Ascending aorta (tissue), 2 donors: ENCODE results near the gene FOXN3. TPM values are rescaled to one million over a fixed set of nuclear protein-coding genes. Genes with fewer than 3 reads are reported as not detected.

Experiments used
- DNase-seq, 2 donors: peaks; one replicate each; pipeline ENCODE4 v3.0.0-alpha.2; 2019; ENCODE audit warnings: low spot score in 2 of 2
- H3K27ac ChIP-seq, 2 donors: fragments of 200-600 bp; sonication (generic); one replicate each; pipeline ENCODE4 v1.5.1; 2016 to 2017; ENCODE audit warnings: mild to moderate bottlenecking in 1 of 2
- H3K27me3 ChIP-seq: fragments of 200-600 bp; sonication (generic); one replicate; pipeline ENCODE4 v1.5.1; 2017
- H3K36me3 ChIP-seq, 2 donors: fragments of 200-600 bp; sonication (generic); one replicate each; pipeline ENCODE4 v1.5.1; 2016
- H3K4me1 ChIP-seq, 2 donors: fragments of 200-600 bp; sonication (generic); one replicate each; pipeline ENCODE4 v1.5.1; 2016 to 2017; ENCODE audit warnings: mild to moderate bottlenecking in 1 of 2
- H3K4me3 ChIP-seq, 2 donors: fragments of 200-600 bp; sonication (generic); one replicate each; pipeline ENCODE4 v1.5.1; 2016 to 2017; ENCODE audit warnings: mild to moderate bottlenecking in 1 of 2
- H3K9me3 ChIP-seq, 2 donors: fragments of 200-600 bp; sonication (generic); one replicate each; pipeline ENCODE4 v1.5.1; 2016
- CTCF ChIP-seq, 3 experiments: fragments of 200-600 bp in 2 of 3; fragments of 450-650 bp in 1 of 3; sonication (generic) in 2 of 3; IDR thresholded peaks; one replicate each; pipeline ENCODE4 v1.5.1; 2016 to 2019; ENCODE audit warnings: antibody characterized with exemption in 3 of 3, mild to moderate bottlenecking in 1 of 3, moderate library complexity in 1 of 3
- intact Hi-C: fragments of 100-400 bp; cut with DNase I; formaldehyde crosslinking; loops from one replicate; pipeline ENCODE4 v1.15.1; 2023
- total RNA-seq: library from RNA; depleted of rRNA; stranded (reverse); fragments of >200 nt; gene quantifications from one replicate; pipeline ENCODE4 v1.1.0, GENCODE V29; 2016

The FOXN3 gene
- total RNA-seq, 1 donor from 2014 or later: 96.3 TPM

GRCh38 chr14:89374908-89375307 is 42.1 kb downstream of the FOXN3 start:
- Histone ChIP-seq H3K9me3 (no peaks in the 10 kb centered on the region), H3K27ac (no peak overlapping the region), H3K4me1 (peaks cover 0 to 39% of the 10 kb centered on the region in 2 donors), H3K36me3 (no peaks in the 10 kb centered on the region), H3K27me3 (no peaks in the 10 kb centered on the region), H3K4me3 (no peak overlapping the region)
- intact Hi-C loops: no loop called here
- DNase-seq: peak in 1 of 2 donors; percentile 28
- no peak for TF ChIP-seq CTCF (IDR thresholded peaks at IDR 0.05)

GRCh38 chr14:89373185-89373584 is 43.8 kb downstream of the FOXN3 start:
- H3K27ac ChIP-seq: no peak overlapping the region
- intact Hi-C loops: no loop called here
- no peaks in the 10 kb centered on the region for H3K9me3 ChIP-seq
- H3K27me3 ChIP-seq: no peaks in the 10 kb centered on the region
- H3K4me1 ChIP-seq: peaks cover 0 to 33% of the 10 kb centered on the region in 2 donors
- no peaks in the 10 kb centered on the region for H3K36me3 ChIP-seq
- no peak for DNase-seq
- H3K4me3 ChIP-seq: no peak overlapping the region
- TF ChIP-seq CTCF (IDR thresholded peaks at IDR 0.05): no peak

DNA sequence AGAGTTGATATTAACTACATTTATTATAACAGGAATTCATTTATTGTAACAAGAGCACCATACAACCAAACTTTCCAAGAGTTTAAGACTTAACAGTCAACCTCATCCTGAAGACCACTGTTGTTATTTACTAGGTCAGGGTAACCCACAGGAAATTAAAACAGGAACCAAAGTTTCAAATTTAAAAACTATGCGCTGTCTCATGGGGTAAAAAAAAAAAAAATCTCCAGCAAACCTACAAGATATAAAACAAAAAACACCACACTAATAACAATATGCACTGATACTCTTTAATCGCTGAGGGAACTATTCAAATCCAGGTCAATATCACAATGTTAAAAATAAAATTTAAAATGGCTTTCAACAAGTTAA is 44.5 kb downstream of the FOXN3 start:
- peaks cover 0 to 38% of the 10 kb centered on the region in 2 donors for H3K4me1 ChIP-seq
- intact Hi-C loops: no loop called here
- H3K4me3 ChIP-seq: no peak overlapping the region
- DNase-seq: no peak
- no peaks in the 10 kb centered on the region for H3K27me3 ChIP-seq
- H3K36me3 ChIP-seq: no peaks in the 10 kb centered on the region
- no peak overlapping the region for H3K27ac ChIP-seq
- TF ChIP-seq CTCF (IDR thresholded peaks at IDR 0.05): no peak
- H3K9me3 ChIP-seq: no peaks in the 10 kb centered on the region

- peaks cover 0 to 42% of the 10 kb centered on the region in 2 donors for H3K4me1 ChIP-seq
- TF ChIP-seq CTCF (IDR thresholded peaks at IDR 0.05): no peak
- H3K36me3 ChIP-seq: no peaks in the 10 kb centered on the region
- peak in 1 of 2 donors; percentile 40 for DNase-seq
- no peak overlapping the region for H3K27ac ChIP-seq
- H3K4me3 ChIP-seq: no peak overlapping the region
- H3K27me3 ChIP-seq: no peaks in the 10 kb centered on the region
- H3K9me3 ChIP-seq: no peaks in the 10 kb centered on the region
- intact Hi-C loops: no loop called here
These were observed 45.2 kb downstream of the FOXN3 start for GRCh38 chr14:89371585-89372511.

DNA sequence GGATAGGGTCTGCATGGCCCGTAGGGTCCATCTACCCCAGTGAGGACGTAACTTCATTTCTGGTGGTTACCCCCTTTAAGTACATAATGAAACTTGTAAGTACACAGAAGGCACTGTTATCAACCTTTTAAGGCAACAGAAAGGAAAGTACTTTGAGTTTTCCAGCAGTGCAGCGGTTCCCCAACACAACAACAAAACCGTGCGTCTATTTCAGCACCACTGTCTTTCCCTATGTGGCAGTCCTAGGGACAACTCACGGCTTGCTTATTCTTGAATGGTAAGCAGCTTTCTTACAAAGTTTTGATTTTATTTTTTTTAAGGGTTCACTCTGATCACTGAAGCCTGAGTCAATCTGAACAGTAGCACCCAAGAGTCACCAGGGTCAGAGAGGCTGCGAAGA is 46.3 kb downstream of the FOXN3 start:
- TF ChIP-seq CTCF (IDR thresholded peaks at IDR 0.05): no peak
- H3K27ac ChIP-seq: no peak overlapping the region
- no peak overlapping the region for H3K4me3 ChIP-seq
- no peaks in the 10 kb centered on the region for H3K9me3 ChIP-seq
- no peaks in the 10 kb centered on the region for H3K36me3 ChIP-seq
- H3K4me1 ChIP-seq: peaks cover 0 to 46% of the 10 kb centered on the region in 2 donors
- intact Hi-C loops: no loop called here
- no peaks in the 10 kb centered on the region for H3K27me3 ChIP-seq
- peak in 1 of 2 donors; percentile 16 for DNase-seq
